ENCODE measurements around the gene DSCAM.

DNA sequence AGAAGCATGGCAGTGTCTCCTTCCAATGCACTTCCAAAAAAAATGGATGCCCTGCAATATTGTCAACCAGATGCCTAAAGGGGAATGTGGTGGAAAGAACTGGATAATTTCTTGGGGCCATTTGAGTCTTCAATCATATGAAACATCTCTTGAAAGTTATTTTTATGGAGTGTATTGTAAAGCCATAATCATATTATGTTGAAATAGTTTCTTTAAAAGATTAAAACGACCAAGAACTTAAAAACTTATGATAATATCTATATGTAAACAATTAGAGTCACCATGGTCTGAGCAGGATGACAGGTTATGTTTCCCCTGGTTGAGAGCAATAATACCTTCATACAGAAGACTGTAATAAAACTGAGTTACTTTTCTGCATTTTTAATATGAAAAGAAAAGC, 522.6 kb downstream of the DSCAM start:
- TF ChIP-seq, protein P1, sequence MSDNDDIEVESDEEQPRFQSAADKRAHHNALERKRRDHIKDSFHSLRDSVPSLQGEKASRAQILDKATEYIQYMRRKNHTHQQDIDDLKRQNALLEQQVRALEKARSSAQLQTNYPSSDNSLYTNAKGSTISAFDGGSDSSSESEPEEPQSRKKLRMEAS (IDR thresholded peaks at IDR 0.05), result no peak
- no peak for TF ChIP-seq RAD21 (IDR thresholded peaks at IDR 0.05; ENCODE audit: low read depth)
- no peak for TF ChIP-seq EZH2phosphoT487 (IDR thresholded peaks at IDR 0.05; ENCODE audit: borderline replicate concordance)
- TF ChIP-seq POLR2A (IDR thresholded peaks at IDR 0.05; ENCODE audit: borderline replicate concordance, extremely low read depth, insufficient read depth, insufficient read length), result no peak
- no peak for TF ChIP-seq CEBPB (IDR thresholded peaks at IDR 0.05; ENCODE audit: low read depth)
- TF ChIP-seq, protein P2, sequence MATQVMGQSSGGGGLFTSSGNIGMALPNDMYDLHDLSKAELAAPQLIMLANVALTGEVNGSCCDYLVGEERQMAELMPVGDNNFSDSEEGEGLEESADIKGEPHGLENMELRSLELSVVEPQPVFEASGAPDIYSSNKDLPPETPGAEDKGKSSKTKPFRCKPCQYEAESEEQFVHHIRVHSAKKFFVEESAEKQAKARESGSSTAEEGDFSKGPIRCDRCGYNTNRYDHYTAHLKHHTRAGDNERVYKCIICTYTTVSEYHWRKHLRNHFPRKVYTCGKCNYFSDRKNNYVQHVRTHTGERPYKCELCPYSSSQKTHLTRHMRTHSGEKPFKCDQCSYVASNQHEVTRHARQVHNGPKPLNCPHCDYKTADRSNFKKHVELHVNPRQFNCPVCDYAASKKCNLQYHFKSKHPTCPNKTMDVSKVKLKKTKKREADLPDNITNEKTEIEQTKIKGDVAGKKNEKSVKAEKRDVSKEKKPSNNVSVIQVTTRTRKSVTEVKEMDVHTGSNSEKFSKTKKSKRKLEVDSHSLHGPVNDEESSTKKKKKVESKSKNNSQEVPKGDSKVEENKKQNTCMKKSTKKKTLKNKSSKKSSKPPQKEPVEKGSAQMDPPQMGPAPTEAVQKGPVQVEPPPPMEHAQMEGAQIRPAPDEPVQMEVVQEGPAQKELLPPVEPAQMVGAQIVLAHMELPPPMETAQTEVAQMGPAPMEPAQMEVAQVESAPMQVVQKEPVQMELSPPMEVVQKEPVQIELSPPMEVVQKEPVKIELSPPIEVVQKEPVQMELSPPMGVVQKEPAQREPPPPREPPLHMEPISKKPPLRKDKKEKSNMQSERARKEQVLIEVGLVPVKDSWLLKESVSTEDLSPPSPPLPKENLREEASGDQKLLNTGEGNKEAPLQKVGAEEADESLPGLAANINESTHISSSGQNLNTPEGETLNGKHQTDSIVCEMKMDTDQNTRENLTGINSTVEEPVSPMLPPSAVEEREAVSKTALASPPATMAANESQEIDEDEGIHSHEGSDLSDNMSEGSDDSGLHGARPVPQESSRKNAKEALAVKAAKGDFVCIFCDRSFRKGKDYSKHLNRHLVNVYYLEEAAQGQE (IDR thresholded peaks at IDR 0.05; ENCODE audit: low read depth), result no peak
- TF ChIP-seq, protein P3, sequence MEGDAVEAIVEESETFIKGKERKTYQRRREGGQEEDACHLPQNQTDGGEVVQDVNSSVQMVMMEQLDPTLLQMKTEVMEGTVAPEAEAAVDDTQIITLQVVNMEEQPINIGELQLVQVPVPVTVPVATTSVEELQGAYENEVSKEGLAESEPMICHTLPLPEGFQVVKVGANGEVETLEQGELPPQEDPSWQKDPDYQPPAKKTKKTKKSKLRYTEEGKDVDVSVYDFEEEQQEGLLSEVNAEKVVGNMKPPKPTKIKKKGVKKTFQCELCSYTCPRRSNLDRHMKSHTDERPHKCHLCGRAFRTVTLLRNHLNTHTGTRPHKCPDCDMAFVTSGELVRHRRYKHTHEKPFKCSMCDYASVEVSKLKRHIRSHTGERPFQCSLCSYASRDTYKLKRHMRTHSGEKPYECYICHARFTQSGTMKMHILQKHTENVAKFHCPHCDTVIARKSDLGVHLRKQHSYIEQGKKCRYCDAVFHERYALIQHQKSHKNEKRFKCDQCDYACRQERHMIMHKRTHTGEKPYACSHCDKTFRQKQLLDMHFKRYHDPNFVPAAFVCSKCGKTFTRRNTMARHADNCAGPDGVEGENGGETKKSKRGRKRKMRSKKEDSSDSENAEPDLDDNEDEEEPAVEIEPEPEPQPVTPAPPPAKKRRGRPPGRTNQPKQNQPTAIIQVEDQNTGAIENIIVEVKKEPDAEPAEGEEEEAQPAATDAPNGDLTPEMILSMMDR (IDR thresholded peaks at IDR 0.05 in 2 of 3, conservative IDR thresholded peaks at IDR 0.05 in 1 of 3; ENCODE audit: borderline replicate concordance in 1 of 3, insufficient read depth in 1 of 3, low read depth in 2 of 3, low read length in 2 of 3), result no peak

Data from HCT116 (cell line).